CD4-positive, alpha-beta T cell treated with Interferon alpha-2 for 1 hour (primary cell): ENCODE results near the gene CD320.
"Not testable (repeated sequence)": the region's sequence is repeated elsewhere in the genome, so short reads cannot be mapped to it uniquely, and the experiment has no call there.

Experiments used
- DNase-seq, 2 donors: peaks; one replicate each; pipeline ENCODE4 v3.0.0-alpha.2; 2020 to 2022

Gene CD320

GRCh38 chr19:8306235-8307054 lies 1.7 kb downstream of the CD320 start:
- no peak for DNase-seq

GRCh38 chr19:8305798-8306197 lies 2.4 kb downstream of the CD320 start:
- no peak for DNase-seq

- no peak for DNase-seq
These were observed 3.1 kb downstream of the CD320 start for GRCh38 chr19:8304841-8305621.

- DNase-seq = no peak
These were observed 5.4 kb downstream of the CD320 start for GRCh38 chr19:8302734-8303133.

- DNase-seq = no peak
These were observed 5.8 kb downstream of the CD320 start for GRCh38 chr19:8302357-8302691.

GRCh38 chr19:8291337-8291736 lies 16.8 kb downstream of the CD320 start:
- not testable (repeated sequence) for DNase-seq

GRCh38 chr19:8276508-8276907 lies 31.6 kb downstream of the CD320 start:
- DNase-seq = not testable (repeated sequence)

- DNase-seq = no peak
These were observed 38.4 kb downstream of the CD320 start for GRCh38 chr19:8269724-8270123.

GRCh38 chr19:8265872-8266271 lies 42.3 kb downstream of the CD320 start:
- no peak for DNase-seq

- not testable (repeated sequence) for DNase-seq
These were observed 43.9 kb downstream of the CD320 start for GRCh38 chr19:8264248-8264647.

GRCh38 chr19:8262431-8262830 lies 45.7 kb downstream of the CD320 start:
- no peak for DNase-seq

- DNase-seq = no peak
These were observed 46.3 kb downstream of the CD320 start for GRCh38 chr19:8261881-8262280.

- no peak for DNase-seq
These were observed 46.8 kb downstream of the CD320 start for GRCh38 chr19:8261347-8261746.

- no peak for DNase-seq
These were observed 48.3 kb downstream of the CD320 start for GRCh38 chr19:8259922-8260247.

GRCh38 chr19:8259142-8259921 lies 48.8 kb downstream of the CD320 start:
- no peak for DNase-seq

- DNase-seq = no peak
These were observed 51.1 kb downstream of the CD320 start for GRCh38 chr19:8257052-8257443.

- no peak for DNase-seq
These were observed 51.7 kb downstream of the CD320 start for GRCh38 chr19:8256276-8257051.

GRCh38 chr19:8255426-8256125 lies 52.6 kb downstream of the CD320 start:
- no peak for DNase-seq

GRCh38 chr19:8254286-8255001 lies 53.7 kb downstream of the CD320 start:
- DNase-seq = no peak

GRCh38 chr19:8253678-8254077 lies 54.5 kb downstream of the CD320 start:
- no peak for DNase-seq

- DNase-seq = peak; percentile 78 to 85
These were observed 55.1 kb downstream of the CD320 start for GRCh38 chr19:8252922-8253589.
